T-helper 9 cell (primary cell): ENCODE measurements around the gene ERH.
"Not testable (repeated sequence)": the region's sequence is repeated elsewhere in the genome, so short reads cannot be mapped to it uniquely, and the experiment has no call there.

Experiments
- DNase-seq: peaks from one replicate; pipeline ENCODE4 v3.0.0-alpha.2; 2020

The ERH gene

DNA sequence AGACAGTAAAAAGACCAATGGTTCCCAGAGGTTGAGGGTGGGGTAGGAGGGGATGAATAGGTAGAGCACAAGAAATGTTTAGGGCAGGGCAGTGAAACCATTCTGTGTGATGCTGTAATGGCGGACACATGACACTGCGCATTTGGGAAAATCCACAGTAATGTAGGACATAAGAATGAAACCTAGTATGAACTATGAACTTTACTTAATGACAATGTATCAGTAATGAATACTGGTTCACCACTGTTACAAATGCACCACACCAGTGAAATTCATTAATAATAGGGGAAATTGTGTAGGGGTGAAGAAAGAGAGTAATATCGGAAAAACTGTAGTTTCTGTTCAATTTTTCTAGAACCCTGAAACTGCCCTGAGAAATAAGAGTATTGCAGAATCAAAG, 5.6 kb downstream of the ERH start:
- no peak for DNase-seq

- not testable (repeated sequence) for DNase-seq
Measured at GRCh38 chr14:69391400-69391799, 6.7 kb downstream of the ERH start.

- DNase-seq = no peak
Measured at GRCh38 chr14:69387311-69387710, 10.8 kb downstream of the ERH start.

DNA sequence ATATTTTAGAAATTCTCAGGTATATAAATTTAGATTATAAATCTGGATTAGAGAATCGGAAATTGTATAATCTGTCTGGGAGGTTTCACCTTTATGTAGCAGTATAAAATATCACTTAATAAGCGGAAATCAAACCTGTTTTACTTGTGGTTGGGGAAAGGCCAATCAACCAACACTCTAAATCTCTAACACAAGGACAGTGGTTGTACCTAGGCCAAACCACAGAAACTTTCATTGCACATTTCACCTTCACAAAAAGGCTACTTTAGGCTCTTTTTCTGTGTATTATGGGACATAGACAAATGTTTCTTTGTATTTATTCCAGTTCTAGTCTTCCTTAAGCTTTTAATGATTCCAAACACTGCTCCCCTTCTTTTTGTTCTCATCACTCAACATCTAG, 19.8 kb downstream of the ERH start:
- DNase-seq = no peak

GRCh38 chr14:69376439-69376838, 21.7 kb downstream of the ERH start:
- no peak for DNase-seq

- no peak for DNase-seq
Measured at GRCh38 chr14:69375722-69376121, 22.4 kb downstream of the ERH start.

DNA sequence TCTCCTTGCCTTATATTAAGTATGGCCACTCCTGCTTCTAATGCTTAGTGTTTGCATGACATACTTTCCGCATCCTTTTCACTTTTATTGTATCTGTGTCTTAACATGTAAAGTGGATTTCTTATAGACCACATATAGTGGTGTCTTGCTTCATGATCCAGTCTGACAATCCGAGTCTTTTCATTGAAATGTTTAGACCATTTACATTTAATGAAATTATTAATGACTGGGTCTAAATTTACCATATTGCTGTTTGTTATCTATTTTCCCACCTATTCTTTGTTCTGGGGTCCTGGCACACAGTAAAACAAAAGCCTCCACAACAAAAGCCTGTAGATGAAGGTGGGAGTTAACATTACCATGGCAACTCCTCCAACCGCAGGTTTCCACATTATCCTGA, 22.9 kb downstream of the ERH start:
- no peak for DNase-seq

DNA sequence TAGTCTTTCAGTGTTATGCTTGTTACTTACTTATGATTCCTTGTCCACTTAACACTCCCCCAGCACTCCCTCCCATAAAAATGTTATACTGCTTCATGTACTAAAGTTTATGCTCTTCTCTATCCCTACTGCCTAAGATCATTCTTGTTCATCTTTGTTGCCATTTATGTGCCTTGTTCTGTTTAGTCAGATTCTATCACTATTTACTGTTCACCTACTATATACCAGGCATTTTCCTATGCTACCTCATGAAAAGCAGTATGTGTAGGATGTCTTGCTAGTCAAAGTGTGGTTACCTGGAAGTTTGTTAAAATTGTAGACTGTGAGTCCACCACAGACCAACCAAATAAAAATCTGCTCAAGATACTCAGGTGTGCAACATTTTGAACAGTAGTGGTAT, 23.9 kb downstream of the ERH start:
- DNase-seq = no peak

DNA sequence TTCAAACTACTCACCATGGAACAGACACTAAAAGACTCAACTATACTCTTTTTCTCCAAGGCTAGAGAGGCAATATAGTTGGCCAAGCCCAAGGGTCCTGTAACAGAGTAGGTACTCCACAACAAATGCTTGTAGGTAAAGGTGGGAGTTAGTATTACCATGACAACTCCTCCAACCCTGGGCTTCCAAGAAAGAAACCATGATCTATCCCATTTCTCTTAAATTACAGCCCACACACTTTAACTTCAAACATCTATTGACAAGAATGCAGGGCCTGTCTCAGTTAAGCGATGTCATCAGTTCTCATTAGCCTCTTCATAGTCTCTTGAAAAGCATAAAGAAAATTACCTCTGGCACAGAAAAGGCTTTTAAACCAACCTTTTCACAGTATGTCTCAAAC, 25.0 kb downstream of the ERH start:
- no peak for DNase-seq

DNA sequence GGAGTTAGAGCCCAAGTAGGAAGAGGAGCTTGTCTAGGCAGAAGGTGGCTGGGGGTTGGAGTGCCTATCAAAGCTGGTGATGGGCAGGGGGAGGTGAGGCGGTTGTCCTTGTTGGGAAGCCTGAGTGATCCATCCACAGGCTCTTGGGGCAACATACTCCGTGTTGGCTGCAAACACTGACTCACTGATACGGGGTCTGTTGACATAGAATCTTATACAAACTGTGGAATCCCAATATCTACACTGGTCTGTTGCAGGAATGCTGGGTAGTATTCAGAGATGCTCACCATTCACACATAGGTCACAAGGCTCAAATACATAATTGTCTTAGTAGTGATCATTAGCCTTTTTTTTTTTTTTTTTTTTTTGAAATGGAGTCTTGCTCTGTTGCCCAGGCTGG, 26.0 kb downstream of the ERH start:
- DNase-seq = no peak

DNA sequence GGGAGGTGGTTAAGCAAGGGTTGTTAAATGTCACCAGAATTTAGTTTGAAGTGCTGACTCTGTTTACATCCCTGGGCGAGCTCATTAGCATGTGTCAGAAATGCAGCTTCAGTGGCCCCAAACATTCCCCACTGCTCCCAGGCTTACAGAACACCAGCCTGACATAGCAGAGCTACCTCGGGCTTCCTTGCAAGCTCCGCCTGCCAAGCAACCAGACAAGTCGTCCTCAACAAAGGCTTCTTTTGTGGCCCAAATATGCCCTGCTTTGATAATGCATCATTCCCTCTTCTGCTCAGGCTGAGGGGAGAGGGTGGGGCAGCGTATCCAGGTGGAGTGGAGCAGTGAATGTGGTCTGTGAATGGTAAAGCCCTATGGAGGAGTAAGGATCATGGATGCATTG, 28.0 kb downstream of the ERH start:
- DNase-seq = no peak

DNA sequence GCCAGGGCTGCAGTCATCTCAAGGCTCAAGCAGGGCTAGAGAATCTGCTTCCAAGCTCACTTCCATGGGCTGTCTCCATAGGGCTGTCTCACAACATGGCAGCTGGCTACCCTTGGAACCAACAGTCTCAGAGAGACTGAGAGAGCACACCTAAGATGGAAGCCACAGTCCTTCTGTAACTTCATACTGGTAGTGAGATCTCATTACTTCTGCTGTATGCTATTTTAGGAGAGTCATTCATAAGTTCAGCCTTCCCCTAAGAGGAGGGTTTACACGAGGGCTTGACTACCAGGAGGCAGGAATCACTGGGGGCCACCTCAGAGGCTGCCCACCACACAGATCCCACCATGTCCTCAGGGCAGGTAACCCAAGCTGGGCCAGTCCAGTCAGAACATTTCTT, 29.7 kb downstream of the ERH start:
- DNase-seq = no peak

DNA sequence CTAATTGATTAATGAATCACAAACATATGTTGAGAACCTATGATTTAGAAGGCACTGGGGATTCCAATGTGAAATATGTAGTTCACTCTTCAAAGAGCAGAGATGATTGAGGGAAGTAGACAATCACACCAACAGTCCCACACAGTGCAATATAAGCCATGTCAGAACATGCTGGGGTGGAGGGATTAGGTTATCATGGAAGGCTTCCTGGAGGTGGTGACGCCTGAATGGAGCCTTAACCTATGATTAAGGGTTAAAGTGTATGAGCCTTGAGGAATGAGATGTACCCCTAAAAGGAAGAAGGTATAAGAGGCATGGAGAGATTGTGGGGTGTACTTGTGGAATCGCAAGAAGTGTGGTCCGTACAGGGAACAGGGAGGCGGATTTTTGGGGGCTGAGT, 31.3 kb downstream of the ERH start:
- DNase-seq = no peak

- no peak for DNase-seq
Measured at GRCh38 chr14:69366069-69366468, 32.0 kb downstream of the ERH start.

DNA sequence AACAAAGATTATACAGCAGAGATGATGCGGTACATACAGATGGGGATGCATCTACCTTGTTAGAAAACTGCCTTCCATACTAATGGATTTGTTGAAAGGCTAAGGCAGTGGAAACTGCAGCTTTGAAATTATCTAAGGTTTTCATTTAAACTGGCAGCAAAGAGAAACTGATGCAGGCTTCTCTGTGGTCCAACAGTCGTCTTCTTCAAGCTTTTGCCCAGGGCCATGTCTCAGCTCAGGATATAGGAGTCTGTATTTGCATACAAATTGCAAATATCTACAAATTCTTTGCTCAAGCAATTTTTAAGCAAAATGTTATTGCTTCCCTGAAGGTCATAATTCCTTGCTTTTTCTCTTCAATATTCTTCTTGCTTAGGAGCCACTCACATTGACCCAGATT, 33.7 kb downstream of the ERH start:
- no peak for DNase-seq

DNA sequence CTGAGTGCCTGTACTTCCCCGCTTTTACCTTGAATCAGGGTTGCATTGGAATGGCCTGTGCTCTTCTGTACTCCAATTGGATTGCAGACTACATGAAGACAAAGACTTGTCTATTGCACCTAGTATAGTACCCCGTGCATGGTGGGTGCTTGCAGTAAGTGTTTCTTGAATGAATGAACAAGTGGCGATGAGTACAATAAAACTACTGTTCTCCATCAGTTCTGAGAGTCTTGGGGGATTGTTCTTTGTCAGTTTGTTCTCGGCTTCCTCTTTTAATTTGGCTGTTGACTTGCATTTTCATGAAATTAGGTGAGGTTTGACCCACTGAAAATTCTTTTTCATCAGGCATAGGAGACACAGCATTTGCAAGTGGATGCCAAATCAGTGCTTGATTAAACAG, 34.1 kb downstream of the ERH start:
- no peak for DNase-seq

DNA sequence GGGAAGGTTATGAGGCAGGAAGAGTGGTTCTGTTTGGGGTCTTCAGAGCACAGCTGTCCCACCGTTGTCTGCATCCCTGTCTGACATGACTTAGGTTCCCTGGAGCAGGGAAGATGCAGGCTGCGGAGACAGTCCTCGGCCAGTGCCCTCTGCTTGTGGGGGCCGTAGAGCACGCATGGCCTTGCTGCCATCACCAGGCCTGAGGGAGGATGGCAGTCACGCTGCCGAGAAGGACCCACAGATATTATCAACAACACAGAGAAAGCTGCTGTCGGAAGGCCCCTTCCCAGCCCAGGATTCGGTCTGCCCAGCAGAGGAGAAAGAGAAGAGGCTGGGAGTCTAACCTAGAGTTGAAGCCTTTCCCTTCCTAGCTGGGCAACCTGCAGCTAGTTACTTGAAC, 35.0 kb downstream of the ERH start:
- no peak for DNase-seq

DNA sequence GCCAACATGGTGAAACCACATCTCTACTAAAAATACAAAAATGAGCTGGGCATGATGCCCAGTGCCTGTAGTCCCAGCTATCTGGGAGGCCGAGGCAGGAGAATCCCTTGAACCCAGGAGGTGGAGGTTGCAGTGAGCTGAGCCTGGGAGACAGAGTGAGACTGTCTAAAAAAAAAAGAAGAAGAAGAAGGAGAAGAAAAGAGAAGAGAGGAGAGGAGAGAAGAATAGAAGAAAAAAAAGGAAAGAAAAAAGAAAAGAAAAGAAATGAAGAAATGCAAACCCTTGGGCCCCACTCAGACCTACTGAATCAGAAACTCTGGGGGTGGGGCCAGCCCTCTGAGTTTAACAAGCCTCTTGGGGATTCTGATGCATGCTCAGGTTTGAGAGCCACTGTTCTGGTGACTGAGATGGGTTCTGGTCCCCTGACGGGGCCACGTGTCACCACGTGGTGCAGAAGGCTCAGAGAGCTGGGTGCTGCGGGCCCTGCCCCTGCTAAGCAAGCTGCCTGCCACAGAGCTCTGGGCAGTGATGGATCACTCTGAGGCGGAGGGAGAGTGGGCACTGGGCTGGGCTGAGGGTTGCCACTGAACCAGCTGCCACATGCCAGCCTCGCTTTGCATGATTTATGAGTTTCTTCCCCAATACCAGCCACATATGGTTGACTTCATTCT, 37.5 kb downstream of the ERH start:
- DNase-seq = no peak

GRCh38 chr14:69358966-69359365, 39.1 kb downstream of the ERH start:
- DNase-seq = no peak

- DNase-seq = no peak
Measured at GRCh38 chr14:69358233-69358963, 39.7 kb downstream of the ERH start.

GRCh38 chr14:69357544-69358200, 40.4 kb downstream of the ERH start:
- no peak for DNase-seq

GRCh38 chr14:69356903-69357543, 41.1 kb downstream of the ERH start:
- no peak for DNase-seq

DNA sequence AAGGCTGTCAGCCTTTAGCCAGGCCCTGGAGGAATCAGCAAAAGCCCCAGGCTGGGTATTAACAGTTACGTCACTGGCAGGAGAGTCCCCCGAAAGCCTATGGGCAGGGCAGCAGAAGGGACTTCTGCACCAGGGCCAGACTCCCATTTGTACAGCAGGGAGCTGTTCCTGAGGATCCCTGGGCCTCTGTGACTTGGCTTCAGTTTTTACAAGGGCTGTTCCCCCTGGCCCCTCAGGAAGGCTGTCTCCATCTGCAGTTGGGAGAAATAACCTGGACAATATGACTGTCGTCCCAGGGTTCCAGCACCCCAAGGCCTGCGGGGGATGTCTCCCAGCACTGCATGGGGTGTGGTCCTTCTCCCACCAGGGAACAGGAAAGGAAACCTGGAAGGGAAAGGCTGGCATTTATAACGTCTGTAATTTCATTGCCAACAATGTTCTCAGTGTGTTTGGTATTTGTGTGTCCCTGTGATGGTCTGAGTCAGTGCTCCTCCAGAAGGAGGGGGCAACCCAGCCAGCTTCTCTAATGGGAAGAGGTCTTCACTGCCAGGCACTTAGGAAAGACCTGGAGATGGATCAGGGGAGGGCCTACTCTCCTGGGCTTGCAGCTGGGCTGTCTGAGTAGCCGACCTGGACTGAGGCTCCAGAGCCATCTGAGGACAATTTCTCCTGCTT, 42.4 kb downstream of the ERH start:
- DNase-seq = no peak
